Activated T-helper 1 cell treated with anti-CD3 and anti-CD28 coated beads, Interleukin-2, amount 50 U/mL, for 16 hours (primary cell): ENCODE results near the gene SGSM1.

ENCODE experiments used
- DNase-seq, 2 donors: peaks; one replicate each; pipeline ENCODE4 v3.0.0-alpha.2; 2020; ENCODE audit warnings: low read depth in 1 of 2, low spot score in 1 of 2

The SGSM1 gene

GRCh38 chr22:24805790-24806662 is at the start of gene SGSM1:
Gene SGSM1 (plus strand): TSS chr22:24806211. CDS start chr22:24806326, 115 bp downstream.
- peak; percentile 53 to 67 for DNase-seq

- peak; percentile 9 to 14 for DNase-seq
Measured at GRCh38 chr22:24758164-24758799, 47.7 kb upstream of the SGSM1 start.

GRCh38 chr22:24759765-24760164 is 46.2 kb upstream of the SGSM1 start:
- no peak for DNase-seq

- no peak for DNase-seq
Measured at GRCh38 chr22:24760708-24761306, 45.2 kb upstream of the SGSM1 start.

GRCh38 chr22:24761888-24762675 is 43.9 kb upstream of the SGSM1 start:
- no peak for DNase-seq

- no peak for DNase-seq
Measured at GRCh38 chr22:24763872-24764485, 42.0 kb upstream of the SGSM1 start.

GRCh38 chr22:24765166-24765565 is 40.8 kb upstream of the SGSM1 start:
- DNase-seq = no peak

- DNase-seq = no peak
Measured at GRCh38 chr22:24768537-24769374, 37.3 kb upstream of the SGSM1 start.

- no peak for DNase-seq
Measured at GRCh38 chr22:24772493-24773220, 33.4 kb upstream of the SGSM1 start.

GRCh38 chr22:24775769-24776492 is 30.1 kb upstream of the SGSM1 start:
- no peak for DNase-seq

GRCh38 chr22:24776525-24776924 is 29.5 kb upstream of the SGSM1 start:
- DNase-seq = no peak

GRCh38 chr22:24789516-24789915 is 16.5 kb upstream of the SGSM1 start:
- no peak for DNase-seq

GRCh38 chr22:24791362-24791761 is 14.6 kb upstream of the SGSM1 start:
- no peak for DNase-seq

- no peak for DNase-seq
Measured at GRCh38 chr22:24796056-24796455, 10.0 kb upstream of the SGSM1 start.

- DNase-seq = no peak
Measured at GRCh38 chr22:24796860-24797259, 9.2 kb upstream of the SGSM1 start.

- DNase-seq = no peak
Measured at GRCh38 chr22:24801901-24802465, 4.0 kb upstream of the SGSM1 start.

- DNase-seq = peak; percentile 20 to 30
Measured at GRCh38 chr22:24803064-24803542, 2.9 kb upstream of the SGSM1 start.

- DNase-seq = no peak
Measured at GRCh38 chr22:24806663-24807001, 621 bp downstream of the SGSM1 start.
